Measurements from ENCODE around the gene C11orf97.
"Not testable (repeated sequence)": the region's sequence is repeated elsewhere in the genome, so short reads cannot be mapped to it uniquely, and the experiment has no call there.

Gene C11orf97, protein sequence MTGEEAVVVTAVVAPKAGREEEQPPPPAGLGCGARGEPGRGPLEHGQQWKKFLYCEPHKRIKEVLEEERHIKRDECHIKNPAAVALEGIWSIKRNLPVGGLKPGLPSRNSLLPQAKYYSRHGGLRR

GRCh38 chr11:94511932-94512781 lies at the start of gene C11orf97:
Gene C11orf97 (plus strand): TSS chr11:94512461. CDS start chr11:94512529, 68 bp downstream.
- DNase-seq: peak; percentile 45

DNA sequence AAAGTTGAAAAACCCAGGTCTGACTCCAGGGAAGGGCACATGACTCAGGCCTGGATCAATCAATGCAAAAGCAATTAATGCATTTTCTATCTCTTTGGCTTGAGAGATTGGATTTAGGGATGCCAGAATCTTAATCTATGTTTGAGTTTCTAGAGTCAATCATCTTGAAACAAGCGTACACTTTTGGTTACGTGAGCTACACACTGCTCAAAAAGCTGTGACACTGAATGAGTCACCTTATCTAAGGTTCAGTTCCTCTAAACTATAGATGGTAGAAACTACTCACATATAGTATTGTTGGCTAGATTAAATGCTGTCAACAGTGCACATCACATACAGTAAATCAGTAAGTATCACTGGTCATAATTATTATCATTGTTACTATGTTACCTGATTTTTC lies 42.8 kb upstream of the C11orf97 start:
- DNase-seq: no peak

GRCh38 chr11:94472916-94473799 lies 39.1 kb upstream of the C11orf97 start:
- no peak for DNase-seq

- no peak for DNase-seq
Measured at GRCh38 chr11:94477624-94478023, 34.6 kb upstream of the C11orf97 start.

DNA sequence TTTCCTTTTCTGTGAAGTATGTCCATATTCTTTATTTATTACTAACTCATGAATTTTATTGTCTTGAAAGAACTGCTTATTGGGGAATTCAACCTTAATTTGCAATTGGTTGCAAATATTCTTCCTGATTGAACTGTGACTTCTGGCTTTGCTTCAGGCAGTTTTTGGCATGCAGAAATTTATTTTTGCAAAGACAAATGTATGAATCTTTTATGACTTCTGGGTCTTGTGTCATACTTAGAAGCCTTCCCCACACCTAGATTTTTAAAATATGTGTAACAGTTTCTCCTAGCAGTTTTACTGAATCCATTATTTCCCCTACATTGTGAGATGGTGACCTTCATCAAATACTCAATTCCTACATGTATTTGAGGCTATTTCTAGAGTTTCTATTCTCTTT lies 30.9 kb upstream of the C11orf97 start:
- DNase-seq: no peak

DNA sequence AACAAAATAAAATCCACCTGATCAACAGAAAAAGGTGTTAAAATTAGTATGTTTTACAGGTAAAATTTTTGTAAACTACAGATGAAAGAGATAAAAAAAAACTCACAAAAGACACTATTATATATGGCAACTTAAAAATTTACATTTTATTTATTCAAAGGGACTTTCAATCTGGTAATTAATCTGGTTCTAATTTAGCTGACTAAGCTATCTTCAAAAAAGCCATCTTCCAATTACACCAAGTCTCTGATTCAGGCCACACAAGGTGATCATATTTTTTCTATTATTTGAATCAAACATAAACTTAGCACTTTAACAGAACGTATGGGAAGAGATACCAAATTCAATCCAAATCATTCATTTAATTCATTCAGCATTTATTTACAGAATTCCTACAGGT lies 26.2 kb upstream of the C11orf97 start:
- DNase-seq: no peak

DNA sequence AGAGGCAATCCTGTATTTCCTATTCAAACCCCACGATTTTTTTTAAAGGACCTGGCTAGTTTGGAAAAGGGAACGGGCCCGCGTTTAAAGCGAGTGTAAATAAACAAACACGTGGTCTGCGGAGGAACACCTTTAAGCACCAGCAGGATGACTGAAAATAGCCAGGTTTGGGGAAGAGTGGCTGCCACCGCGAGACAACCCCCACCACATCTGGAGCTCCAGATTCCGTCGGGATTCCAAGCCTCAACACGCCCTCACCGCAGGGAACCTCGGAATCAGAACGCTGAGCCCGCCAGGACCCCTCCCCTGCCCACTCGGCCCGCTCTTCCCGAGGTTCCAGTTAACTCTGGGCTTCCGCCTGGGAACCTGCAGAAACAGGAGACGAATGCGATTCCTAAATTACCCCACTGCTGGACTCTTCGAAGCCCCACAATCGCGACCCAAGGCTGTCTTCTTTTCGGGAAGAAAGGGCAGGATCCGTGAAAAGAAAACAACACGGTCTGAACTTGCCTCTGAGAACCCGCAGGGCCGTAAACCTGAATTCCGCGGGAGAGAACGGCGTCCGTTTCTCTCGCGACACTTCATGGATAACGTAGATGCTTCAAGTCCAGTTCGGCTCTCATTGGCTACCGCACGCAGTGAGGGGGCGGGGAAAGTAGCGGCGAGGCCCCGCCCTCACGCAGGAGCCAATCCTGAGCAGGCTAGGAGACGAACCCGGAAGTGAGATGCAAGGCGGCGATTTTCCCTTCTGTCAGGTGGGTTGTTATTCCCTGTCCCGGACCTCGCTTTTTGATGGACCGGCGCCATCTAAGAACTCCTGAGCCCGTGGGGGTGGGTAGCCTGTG lies 18.8 kb upstream of the C11orf97 start, which contains the start of the genes ANKRD49 and MRE11:
ANKRD49 (plus strand) TSS at position 704 of the 845 bp plus-strand sequence. CDS start 2,710 bp downstream, outside the sequence.
MRE11 (minus strand) TSS at position 564 of the 845 bp plus-strand sequence. CDS start 1,043 bp downstream, outside the sequence.
- DNase-seq: peak; percentile 95

GRCh38 chr11:94494126-94494680 lies 18.1 kb upstream of the C11orf97 start:
- DNase-seq: no peak

- no peak for DNase-seq
Measured at GRCh38 chr11:94500181-94500580, 12.1 kb upstream of the C11orf97 start.

DNA sequence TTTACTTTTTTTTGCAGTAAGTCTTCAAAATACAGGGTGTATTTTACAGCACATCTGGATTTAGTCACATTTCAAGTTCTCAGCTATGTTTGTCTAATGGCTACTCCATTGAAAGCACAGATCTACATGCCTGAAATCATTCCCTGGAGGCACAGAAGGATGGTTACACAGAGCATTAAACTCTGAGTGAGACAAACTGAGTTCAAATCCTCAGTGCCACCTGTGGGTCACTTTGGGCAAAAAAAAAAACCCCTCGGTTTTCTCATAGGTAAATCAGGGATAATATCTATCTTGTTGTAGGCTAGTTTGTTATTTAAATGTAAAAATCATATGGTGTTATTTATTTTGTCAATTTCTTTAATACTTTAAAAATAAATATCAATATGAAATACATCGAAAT lies 10.7 kb upstream of the C11orf97 start:
- DNase-seq: no peak

DNA sequence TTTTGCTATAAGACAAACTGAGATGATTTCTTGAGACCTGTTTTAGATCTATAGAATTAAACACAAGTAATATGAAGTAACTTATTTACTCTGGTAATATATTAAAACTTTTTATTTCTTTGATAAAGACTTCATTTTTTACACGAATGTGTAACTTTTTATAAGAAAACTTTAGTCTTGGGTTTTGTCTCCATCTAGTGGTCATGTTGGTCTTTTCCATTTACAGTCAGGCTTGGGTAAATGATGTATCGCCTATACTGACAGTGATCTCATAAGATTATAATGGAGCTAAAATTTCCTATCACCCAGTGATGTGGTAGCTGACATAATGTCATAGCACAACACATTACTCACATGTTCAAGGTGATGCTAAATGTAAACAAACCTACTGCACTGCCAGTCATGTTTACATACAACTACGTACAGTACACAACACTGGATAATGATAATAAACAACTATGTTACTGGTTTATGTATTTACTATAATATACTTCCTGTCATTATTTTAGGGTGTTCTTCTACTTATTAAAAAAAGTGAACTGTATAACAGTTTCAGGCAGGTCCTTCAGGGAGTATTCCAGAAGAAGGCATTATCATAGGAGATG lies 7.5 kb upstream of the C11orf97 start:
- no peak for DNase-seq

- DNase-seq: not testable (repeated sequence)
Measured at GRCh38 chr11:94506513-94506912, 5.7 kb upstream of the C11orf97 start.

DNA sequence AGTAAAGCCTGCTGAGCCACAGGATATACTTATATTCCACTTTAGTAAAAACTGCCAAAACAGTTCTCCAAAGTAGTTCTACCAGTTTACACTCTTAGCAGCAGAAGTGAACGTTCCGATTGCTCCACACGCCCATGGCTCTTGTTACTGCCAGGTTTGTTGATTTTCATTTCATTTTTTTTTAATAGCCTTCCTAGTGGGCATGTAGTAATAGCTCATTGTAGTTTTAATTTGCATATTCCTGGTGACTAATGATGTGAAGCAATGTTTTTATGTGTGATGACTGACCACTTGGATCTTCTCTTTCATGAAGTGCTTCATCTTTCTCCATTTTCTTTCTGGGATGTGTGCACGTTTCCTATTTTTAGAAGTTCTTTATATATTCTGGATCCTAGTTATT lies 4.8 kb upstream of the C11orf97 start:
- DNase-seq: no peak

GRCh38 chr11:94513091-94513490 lies 830 bp downstream of the C11orf97 start:
- no peak for DNase-seq

GRCh38 chr11:94515398-94515797 lies 3.1 kb downstream of the C11orf97 start:
- no peak for DNase-seq

DNA sequence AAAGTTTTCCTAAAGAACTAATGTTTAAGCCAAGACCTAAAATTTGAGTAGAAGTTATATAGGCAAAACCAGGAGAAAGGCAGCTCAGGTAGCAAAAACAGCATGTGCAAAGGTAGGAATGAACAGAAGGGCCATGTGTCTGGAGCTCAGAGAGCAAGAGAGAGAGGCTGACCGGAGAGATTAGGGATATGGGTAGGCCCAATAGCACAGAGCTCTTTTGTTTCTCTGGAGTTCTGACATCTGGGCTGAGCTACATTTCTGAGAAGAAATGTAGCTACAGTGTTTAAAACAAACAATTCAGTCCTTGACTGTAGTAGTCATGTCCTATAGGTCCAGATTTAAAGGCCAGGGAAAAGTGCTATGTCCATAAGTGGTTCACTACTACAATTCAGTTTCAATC lies 4.5 kb downstream of the C11orf97 start:
- DNase-seq: no peak

DNA sequence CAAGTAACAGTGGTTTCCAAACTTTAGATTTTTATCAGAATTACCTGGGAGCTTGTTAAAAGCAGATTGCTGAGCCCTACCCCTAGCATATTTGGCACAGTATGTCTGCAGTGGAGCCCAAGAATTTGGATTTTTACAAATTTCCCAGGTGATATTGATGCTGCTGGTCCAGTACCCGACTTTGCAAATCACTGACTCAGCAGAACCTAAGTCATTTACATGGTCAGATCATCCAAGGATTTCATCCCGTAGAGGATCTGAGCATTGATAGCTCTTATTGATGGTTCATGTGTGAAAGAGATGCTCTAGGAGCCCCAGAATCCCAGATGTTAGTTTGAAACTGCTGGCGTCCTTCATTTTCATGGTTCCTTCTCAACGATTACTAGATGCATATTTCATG lies 6.0 kb downstream of the C11orf97 start:
- no peak for DNase-seq

- peak; percentile 17 for DNase-seq
Measured at GRCh38 chr11:94519478-94520084, 7.3 kb downstream of the C11orf97 start.

DNA sequence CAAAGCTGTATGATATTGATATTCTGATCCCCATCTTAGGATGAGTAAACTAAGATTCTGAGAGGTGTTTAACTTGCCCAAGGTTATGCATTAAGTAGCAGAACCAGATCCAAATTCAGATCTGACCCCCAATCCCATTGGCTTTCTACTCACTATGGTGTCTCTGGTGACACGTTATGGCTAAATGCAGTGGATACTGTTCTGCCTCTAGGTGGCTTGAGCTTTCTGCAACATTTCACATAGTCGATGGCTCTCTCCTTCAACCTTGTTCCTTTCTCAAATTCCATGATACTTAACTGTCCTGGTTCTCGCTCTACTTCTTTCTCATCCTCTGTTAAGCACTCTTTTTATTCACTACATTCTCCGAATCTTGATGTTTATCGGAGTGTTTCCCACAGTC lies 9.4 kb downstream of the C11orf97 start:
- no peak for DNase-seq

- DNase-seq: no peak
Measured at GRCh38 chr11:94524341-94524740, 12.1 kb downstream of the C11orf97 start.

Data from activated gamma-delta T cell treated with Interleukin-2 at 50 U/mL for 16 hours (primary cell).